ENCODE data around the gene FLNB. TPM values are rescaled to one million over a fixed set of nuclear protein-coding genes. Genes with fewer than 3 reads are reported as not detected.
A peak's percentile ranks its signal among the peaks of the same experiment; 100 is the strongest.

The FLNB gene
- total and polyA plus RNA-seq, 2 of the 13 experiments (the other 11 are each of a cell fraction or from before 2014, with no cell fraction given): 106 to 130 TPM

DNA sequence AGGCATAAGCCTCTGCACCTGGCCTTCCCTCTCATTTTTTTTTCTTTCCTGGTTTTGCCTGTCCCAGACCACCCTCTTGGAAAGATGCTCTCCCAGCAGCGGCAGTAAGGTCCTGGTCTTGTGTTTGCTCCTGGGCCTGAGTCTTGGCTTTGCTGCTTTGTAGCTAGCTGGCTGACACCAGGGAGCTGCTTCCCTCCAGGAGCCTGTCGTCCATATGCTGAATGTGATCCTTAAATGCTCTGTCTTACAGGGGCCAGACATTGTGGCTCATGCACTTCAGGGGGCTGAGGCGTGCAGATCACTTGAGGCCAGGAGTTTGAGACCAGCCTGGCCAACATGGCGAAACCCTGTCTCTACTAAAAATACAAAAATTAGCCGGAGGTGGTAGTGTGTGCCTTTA lies 17.2 kb downstream of the FLNB start:
- H3K27ac ChIP-seq (ENCODE audit: extremely low read length, insufficient read depth, low read length): peak overlapping the region; percentile 24
- FAIRE-seq (no peak), ATAC-seq (no peak), DNase-seq (ENCODE audit: low spot score) (no peak)
- H3K9ac ChIP-seq (ENCODE audit: insufficient read depth, low read depth, low read length): no peak overlapping the region
- no peak overlapping the region for H3K4me3 ChIP-seq (replicated peaks in 1 of 3; ENCODE audit: insufficient read depth in 1 of 3, low read depth in 2 of 3, low read length in 3 of 3)
- peaks cover 74% of the 10 kb centered on the region for H4K20me1 ChIP-seq (ENCODE audit: insufficient read depth, low read length)
- peaks cover 99% of the 10 kb centered on the region for H3K79me2 ChIP-seq (ENCODE audit: insufficient read depth, low read length)
- intact Hi-C loops (cut with micrococcal nuclease; ENCODE audit: unreplicated experiment): no loop called here
- TF ChIP-seq CBFB (CRISPR knock-in tag; IDR thresholded peaks at IDR 0.05): no peak
- no peak for TF ChIP-seq NFE2L1 (CRISPR knock-in tag; IDR thresholded peaks at IDR 0.05; ENCODE audit: borderline replicate concordance)
- 83% methylated on average over 3 of the region's 5 CpGs for WGBS (ENCODE audit: low lambda C conversion rate)
- in situ Hi-C loops (cut with HindIII; ENCODE audit: extremely low pct_ligation_motif_present, low pct_unique_long_range_greater_than_20kb): no loop called here
- H3K36me3 ChIP-seq (replicated peaks in 1 of 2; ENCODE audit: control insufficient read depth in 1 of 2, insufficient read depth in 2 of 2, low read length in 2 of 2): no peaks in the 10 kb centered on the region; a peak in 3 of 5 replicates
- no peak overlapping the region for H2AFZ ChIP-seq (ENCODE audit: low read length)
- CTCF ChIA-PET (ENCODE audit: low intra/inter-chr PET ratio, low total read pairs): no interaction called here
- no peaks in the 10 kb centered on the region for H3K27me3 ChIP-seq (ENCODE audit: control insufficient read depth in 1 of 2, insufficient read depth in 2 of 2, low read length in 2 of 2)
- H3K4me2 ChIP-seq (ENCODE audit: low read depth, low read length): no peak overlapping the region
- no peaks in the 10 kb centered on the region for H3K9me3 ChIP-seq (ENCODE audit: low read length)
- peaks cover 96% of the 10 kb centered on the region for H3K4me1 ChIP-seq (ENCODE audit: insufficient read depth, low read length)
- POLR2A ChIA-PET: interaction anchor here (0.6 to 2.6 kb wide), 3 partner anchors 13 to 50 kb away, joined by 3 to 10 read pairs (median 3); no protein-coding TSS in a partner anchor
- BruUV-seq (replicated peaks): no TSS peak

- in situ Hi-C loops (cut with HindIII; ENCODE audit: extremely low pct_ligation_motif_present, low pct_unique_long_range_greater_than_20kb): no loop called here
- Histone ChIP-seq H3K27me3 (ENCODE audit: control insufficient read depth in 1 of 2, insufficient read depth in 2 of 2, low read length in 2 of 2) (no peaks in the 10 kb centered on the region), H2AFZ (ENCODE audit: low read length) (no peak overlapping the region), H3K9ac (ENCODE audit: insufficient read depth, low read depth, low read length) (no peak overlapping the region), H3K9me3 (ENCODE audit: low read length) (no peaks in the 10 kb centered on the region), H3K4me1 (ENCODE audit: insufficient read depth, low read length) (peaks cover 90% of the 10 kb centered on the region), H3K4me3 (replicated peaks in 1 of 3; ENCODE audit: insufficient read depth in 1 of 3, low read depth in 2 of 3, low read length in 3 of 3) (no peak overlapping the region), H3K79me2 (ENCODE audit: insufficient read depth, low read length) (peaks cover 99% of the 10 kb centered on the region), H4K20me1 (ENCODE audit: insufficient read depth, low read length) (peaks cover 73% of the 10 kb centered on the region), H3K36me3 (replicated peaks in 1 of 2; ENCODE audit: control insufficient read depth in 1 of 2, insufficient read depth in 2 of 2, low read length in 2 of 2) (no peaks in the 10 kb centered on the region; a peak in 3 of 5 replicates), H3K27ac (ENCODE audit: extremely low read length, insufficient read depth, low read length) (peak overlapping the region; percentile 24), H3K4me2 (ENCODE audit: low read depth, low read length) (no peak overlapping the region)
- ChIA-PET POLR2A (interaction anchor here (1.1 to 2.6 kb wide), 2 partner anchors 13 to 34 kb away, joined by 3 to 10 read pairs; no protein-coding TSS in a partner anchor), CTCF (ENCODE audit: low intra/inter-chr PET ratio, low total read pairs) (no interaction called here)
- peak; percentile 39 for DNase-seq (ENCODE audit: low spot score)
- FAIRE-seq: no peak
- intact Hi-C loops (cut with micrococcal nuclease; ENCODE audit: unreplicated experiment): no loop called here
- 55% methylated on average over 12 of the region's 12 CpGs for WGBS (ENCODE audit: low lambda C conversion rate)
- BruUV-seq (replicated peaks): no TSS peak
- ATAC-seq: no peak; the same call in 2 of the 3 replicates
- TF ChIP-seq HDAC2 (CRISPR knock-in tag; IDR thresholded peaks at IDR 0.05): no peak
- TF ChIP-seq U2AF2 (IDR thresholded peaks at IDR 0.05; ENCODE audit: low read depth, low read length): no peak
- TF ChIP-seq MEIS2 (CRISPR knock-in tag; IDR thresholded peaks at IDR 0.05): no peak
- 0 out of 2 replicates have a peak, but pooled peaks have one; percentile 20 for TF ChIP-seq ZNF12 (CRISPR knock-in tag; IDR thresholded peaks at IDR 0.05)
- TF ChIP-seq NFATC3 (CRISPR knock-in tag; IDR thresholded peaks at IDR 0.05): no peak
- TF ChIP-seq ATF6 (CRISPR knock-in tag; conservative IDR thresholded peaks at IDR 0.05): no peak
- no peak for TF ChIP-seq ZSCAN30 (CRISPR knock-in tag; IDR thresholded peaks at IDR 0.05)
- 0 out of 2 replicates have a peak, but pooled peaks have one; percentile 15 for TF ChIP-seq FOXP4 (CRISPR knock-in tag; IDR thresholded peaks at IDR 0.05)
- no peak for TF ChIP-seq MIER2 (CRISPR knock-in tag; IDR thresholded peaks at IDR 0.05)
- no peak for TF ChIP-seq DPF2 (CRISPR knock-in tag; IDR thresholded peaks at IDR 0.05; ENCODE audit: borderline replicate concordance, low read depth)
- TF ChIP-seq, protein P1, sequence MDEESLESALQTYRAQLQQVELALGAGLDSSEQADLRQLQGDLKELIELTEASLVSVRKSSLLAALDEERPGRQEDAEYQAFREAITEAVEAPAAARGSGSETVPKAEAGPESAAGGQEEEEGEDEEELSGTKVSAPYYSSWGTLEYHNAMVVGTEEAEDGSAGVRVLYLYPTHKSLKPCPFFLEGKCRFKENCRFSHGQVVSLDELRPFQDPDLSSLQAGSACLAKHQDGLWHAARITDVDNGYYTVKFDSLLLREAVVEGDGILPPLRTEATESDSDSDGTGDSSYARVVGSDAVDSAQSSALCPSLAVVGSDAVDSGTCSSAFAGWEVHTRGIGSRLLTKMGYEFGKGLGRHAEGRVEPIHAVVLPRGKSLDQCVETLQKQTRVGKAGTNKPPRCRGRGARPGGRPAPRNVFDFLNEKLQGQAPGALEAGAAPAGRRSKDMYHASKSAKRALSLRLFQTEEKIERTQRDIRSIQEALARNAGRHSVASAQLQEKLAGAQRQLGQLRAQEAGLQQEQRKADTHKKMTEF (CRISPR knock-in tag; IDR thresholded peaks at IDR 0.05): no peak
Measured at GRCh38 chr3:58025837-58026569, 17.8 kb downstream of the FLNB start.
